ENCODE data around the gene ITPRIPL2.

DNA sequence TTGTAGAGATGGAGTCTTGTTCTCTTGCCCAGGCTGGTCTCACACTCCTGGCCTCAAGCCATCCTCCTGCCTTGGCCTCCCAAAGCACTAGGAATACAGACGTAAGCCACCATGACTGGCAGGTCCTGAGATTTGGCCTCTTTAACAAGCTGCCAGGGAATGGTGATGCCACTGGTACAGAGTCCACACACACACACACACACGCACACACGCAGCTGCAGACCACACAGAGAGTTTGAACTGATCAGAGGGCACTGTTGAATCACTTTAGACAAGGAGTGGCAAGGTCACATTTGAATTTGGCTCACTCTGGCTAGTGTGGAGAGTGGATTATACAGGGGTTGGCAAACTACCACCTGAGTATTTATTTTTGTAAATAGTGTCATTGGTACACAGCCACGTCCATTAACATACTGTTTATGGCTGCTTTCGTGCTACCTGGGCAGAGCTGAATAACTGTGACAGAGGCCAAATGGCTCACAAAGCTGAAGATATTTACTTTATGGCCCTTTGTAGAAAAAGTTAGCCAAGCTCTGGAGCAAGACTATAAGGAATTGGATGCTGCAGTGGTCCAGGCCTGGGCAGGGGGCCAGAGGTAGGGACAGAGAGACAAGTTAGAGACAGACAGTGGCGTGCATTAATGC lies 9.9 kb downstream of the ITPRIPL2 start:
- TF ChIP-seq, protein P1, sequence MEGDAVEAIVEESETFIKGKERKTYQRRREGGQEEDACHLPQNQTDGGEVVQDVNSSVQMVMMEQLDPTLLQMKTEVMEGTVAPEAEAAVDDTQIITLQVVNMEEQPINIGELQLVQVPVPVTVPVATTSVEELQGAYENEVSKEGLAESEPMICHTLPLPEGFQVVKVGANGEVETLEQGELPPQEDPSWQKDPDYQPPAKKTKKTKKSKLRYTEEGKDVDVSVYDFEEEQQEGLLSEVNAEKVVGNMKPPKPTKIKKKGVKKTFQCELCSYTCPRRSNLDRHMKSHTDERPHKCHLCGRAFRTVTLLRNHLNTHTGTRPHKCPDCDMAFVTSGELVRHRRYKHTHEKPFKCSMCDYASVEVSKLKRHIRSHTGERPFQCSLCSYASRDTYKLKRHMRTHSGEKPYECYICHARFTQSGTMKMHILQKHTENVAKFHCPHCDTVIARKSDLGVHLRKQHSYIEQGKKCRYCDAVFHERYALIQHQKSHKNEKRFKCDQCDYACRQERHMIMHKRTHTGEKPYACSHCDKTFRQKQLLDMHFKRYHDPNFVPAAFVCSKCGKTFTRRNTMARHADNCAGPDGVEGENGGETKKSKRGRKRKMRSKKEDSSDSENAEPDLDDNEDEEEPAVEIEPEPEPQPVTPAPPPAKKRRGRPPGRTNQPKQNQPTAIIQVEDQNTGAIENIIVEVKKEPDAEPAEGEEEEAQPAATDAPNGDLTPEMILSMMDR (IDR thresholded peaks at IDR 0.05 in 8 of 11, conservative IDR thresholded peaks at IDR 0.05 in 3 of 11), result no peak
- TF ChIP-seq POLR2AphosphoS5 (IDR thresholded peaks at IDR 0.05), result no peak

Data from spleen (tissue), 7 donors.